Testis (tissue), 2 donors: Measurements from ENCODE around the gene EFCAB14.

Source experiments
- CTCF ChIP-seq, 3 experiments: fragments of 450-650 bp in 2 of 3; fragments of 200-600 bp in 1 of 3; sonication (generic) in 1 of 3; IDR thresholded peaks; one replicate each; pipeline ENCODE4 v1.5.1; 2016 to 2019; ENCODE audit warnings: antibody characterized with exemption in 3 of 3, mild to moderate bottlenecking in 2 of 3, moderate library complexity in 1 of 3
- POLR2A ChIP-seq: fragments of 450-650 bp; IDR thresholded peaks from one replicate; pipeline ENCODE4 v1.6.1; 2017; ENCODE audit warnings: antibody characterized with exemption, mild to moderate bottlenecking, moderate library complexity

GRCh38 chr1:46690931-46691421 is 27.9 kb downstream of the EFCAB14 start:
- no peak for TF ChIP-seq CTCF (IDR thresholded peaks at IDR 0.05)
- TF ChIP-seq POLR2A = no peak
